Pancreas (tissue), 10 donors: ENCODE measurements around the gene RHAG. TPM values are rescaled to one million over a fixed set of nuclear protein-coding genes. Genes with fewer than 3 reads are reported as not detected.

Experiments
- ATAC-seq, 4 donors: fragments of 200-7000 bp; cut with Tn5 transposase; one replicate each; pipeline versions ENCODE4 v1.8.0 to v1.9.1; 2020; ENCODE audit warnings: mild to moderate bottlenecking in 4 of 4, moderate library complexity in 4 of 4
- DNase-seq, 6 donors: peaks; one replicate each; pipeline ENCODE4 v3.0.0-alpha.2; 2020
- FAIRE-seq: peaks from 2 replicates; lab custom pipeline; 2012; peaks lifted over from hg19 to GRCh38; lab: Jason Lieb, UNC
- H3K27ac ChIP-seq, 4 donors: fragments of 200-600 bp; sonication (generic); 1 replicate in 3 of 4; 2 replicates in 1 of 4; pipeline versions ENCODE4 v1.5.0 to v1.8.0; 2020
- H3K27me3 ChIP-seq, 4 donors: fragments of 200-600 bp; one replicate each; pipeline ENCODE4 v1.8.0; 2021
- H3K36me3 ChIP-seq, 3 donors: fragments of 200-600 bp; sonication (generic) in 1 of 3; one replicate each; pipeline versions ENCODE4 v1.5.0 to v1.8.0; 2020 to 2021
- H3K4me1 ChIP-seq, 3 donors: fragments of 200-600 bp; one replicate each; pipeline ENCODE4 v1.8.0; 2021
- H3K4me3 ChIP-seq, 4 donors: fragments of 200-600 bp; sonication (generic) in 2 of 4; one replicate each; pipeline versions ENCODE4 v1.5.0 to v1.8.0; 2020 to 2021
- H3K9me3 ChIP-seq, 4 donors: fragments of 200-600 bp; one replicate each; pipeline ENCODE4 v1.8.0; 2021
- CTCF ChIP-seq, 4 donors: fragments of 200-600 bp; sonication (generic) in 3 of 4; IDR thresholded peaks; one replicate each; pipeline versions ENCODE4 v1.5.0 to v1.8.0; 2021; ENCODE audit warnings: antibody characterized with exemption in 4 of 4
- WGBS, 2 donors: extraction: QIAGEN DNeasy Blood & Tissue Kit; methylation state at CpG; one replicate each; pipeline ENCODE4 v1.1.7; 2013; 5-methylcytosine and 5-hydroxymethylcytosine counted together
- intact Hi-C, 3 donors: fragments of 100-400 bp; cut with DNase I; formaldehyde crosslinking; loops; one replicate each; pipeline versions ENCODE4 v1.11.1 to v1.14.2; 2022
- polyA plus RNA-seq, 2 donors: library from polyadenylated mRNA; stranded (reverse); fragments of 200-250 nt; gene quantifications; one replicate each; pipeline ENCODE4 v1.2.3, GENCODE V29; 2013
- total RNA-seq, 6 donors: library from RNA; stranded (reverse); fragmentation: NEBNext Ultra II Directional in 4 of 6; extraction: Animal tissue kit (Norgen Biotek cat#: 25700) in 4 of 6; gene quantifications; one replicate each; pipeline versions ENCODE4 v1.2.1 to v1.2.4, GENCODE V29; 2021 to 2023
- donor health status: healthy with polysubstance abuse.
- donor health status: DM: no; HTN: no; CAD: no; lungs with moderate emphysema.
- donor health status: DM: no; HTN: no; CAD: no.
- donor health status: control.
- donor health status: control.
- donor health status: Bipolar disorder and iron deficiency.
- donor health status: DM: yes; HTN: yes; CAD: no.
- donor health status: DM: no; HTN: no; CAD: no.
- donor health status: DM: no; HTN: no; CAD: no.
- donor health status: DM: yes; HTN: yes; CAD: no.

The RHAG gene
- total RNA-seq (under 1 TPM in 1 of 6 donors, not detected in 5; 0.28 TPM), polyA plus RNA-seq (not detected)

DNA sequence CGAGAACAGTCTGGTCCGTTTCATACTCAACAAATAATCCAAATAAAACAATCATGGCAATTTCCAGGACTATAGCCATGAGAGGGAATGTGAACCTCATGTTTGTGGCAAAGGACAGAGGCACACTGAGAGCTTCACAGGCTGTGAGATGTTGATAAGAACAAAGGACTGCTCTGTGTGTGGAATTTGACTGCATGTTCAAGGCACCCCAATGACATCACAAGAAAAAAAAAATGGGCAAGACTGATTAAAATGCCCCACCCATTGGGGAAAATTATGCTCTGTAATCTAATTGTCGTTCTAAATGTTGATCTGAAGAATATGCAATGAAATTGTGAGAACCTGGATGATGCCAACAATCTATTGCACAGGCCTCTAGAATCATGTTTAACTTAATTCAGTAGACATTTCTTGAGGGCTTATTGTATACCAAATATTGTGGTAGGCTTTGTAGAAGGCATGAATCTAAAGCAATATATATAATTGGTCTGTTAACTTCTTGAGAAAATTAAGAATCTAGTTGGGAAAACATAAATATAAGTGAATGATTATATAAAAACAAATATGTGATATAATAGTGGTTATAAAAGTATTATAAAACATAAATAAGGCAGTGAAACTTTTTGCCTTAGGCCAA lies at the start of gene RHAG:
Gene RHAG, minus strand, starts transcription at position 127 of the 637 bp plus-strand sequence. Its CDS starts 27 bp downstream, at position 100.
- no peak within 1 kb of the TSS for H3K4me3 ChIP-seq
- no peak within 1 kb of the TSS for H3K27ac ChIP-seq
- DNase-seq (no peak), FAIRE-seq (no peak), ATAC-seq (no peak)
- intact Hi-C loops: no loop called here
- 56 to 63% methylated on average over 3 of the region's 3 CpGs for WGBS, 2 donors
- no peaks in the 10 kb centered on the region for H3K4me1 ChIP-seq
- TF ChIP-seq CTCF (IDR thresholded peaks at IDR 0.05): no peak
- H3K27me3 ChIP-seq: no peaks in the 10 kb centered on the region
- H3K36me3 ChIP-seq: no peaks in the 10 kb centered on the region
- H3K9me3 ChIP-seq: no peaks in the 10 kb centered on the region

GRCh38 chr6:49676671-49677281 lies 40.1 kb upstream of the RHAG start:
- no peaks in the 10 kb centered on the region for H3K4me1 ChIP-seq
- ATAC-seq: peak in 3 of 4 donors; percentile 44 to 59 (median 45)
- FAIRE-seq: no peak
- H3K27ac ChIP-seq: peak overlapping the region in 1 of 4 donors; percentile 37
- no peaks in the 10 kb centered on the region for H3K27me3 ChIP-seq
- no peak overlapping the region for H3K4me3 ChIP-seq
- 25 to 33% methylated on average over 4 of the region's 4 CpGs for WGBS, 2 donors
- no peak for TF ChIP-seq CTCF (IDR thresholded peaks at IDR 0.05)
- no peak for DNase-seq
- intact Hi-C loops: no loop called here
- no peaks in the 10 kb centered on the region for H3K36me3 ChIP-seq
- no peaks in the 10 kb centered on the region for H3K9me3 ChIP-seq

DNA sequence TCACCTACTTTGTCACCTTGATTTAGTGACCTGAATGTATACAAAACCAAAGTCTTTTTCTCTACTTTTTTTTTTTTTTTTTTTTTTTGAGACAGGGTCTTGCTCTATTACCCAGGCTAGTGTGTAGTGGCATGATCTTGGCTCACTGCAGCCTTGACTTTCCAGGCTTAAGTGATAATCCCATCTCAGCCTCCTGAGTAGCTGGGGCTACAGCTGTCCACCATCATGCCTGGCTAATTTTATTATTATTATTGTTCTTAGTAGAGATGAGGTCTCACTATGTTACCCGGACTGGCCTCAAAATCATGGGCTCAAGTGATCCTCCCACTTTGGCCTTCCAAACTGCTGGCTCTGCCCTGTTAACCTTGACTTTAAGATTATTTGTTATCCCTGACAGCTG lies 39.2 kb upstream of the RHAG start:
- Histone ChIP-seq H3K27me3 (no peaks in the 10 kb centered on the region), H3K4me1 (no peaks in the 10 kb centered on the region), H3K9me3 (no peaks in the 10 kb centered on the region), H3K27ac (no peak overlapping the region), H3K36me3 (no peaks in the 10 kb centered on the region), H3K4me3 (no peak overlapping the region)
- no peak for ATAC-seq
- no peak for TF ChIP-seq CTCF (IDR thresholded peaks at IDR 0.05)
- FAIRE-seq: no peak
- WGBS, 2 donors: 70 to 79% methylated on average over 1 of the region's 1 CpG
- intact Hi-C loops: no loop called here
- no peak for DNase-seq

GRCh38 chr6:49668083-49668511 lies 31.5 kb upstream of the RHAG start:
- H3K27ac ChIP-seq: peak overlapping the region in 2 of 4 donors; percentile 10 to 28
- ATAC-seq: peak in 3 of 4 donors; percentile 69 to 83 (median 71)
- FAIRE-seq: no peak
- DNase-seq: no peak
- TF ChIP-seq CTCF (IDR thresholded peaks at IDR 0.05): no peak
- no peaks in the 10 kb centered on the region for H3K9me3 ChIP-seq
- no peaks in the 10 kb centered on the region for H3K27me3 ChIP-seq
- H3K36me3 ChIP-seq: no peaks in the 10 kb centered on the region
- H3K4me1 ChIP-seq: no peaks in the 10 kb centered on the region
- no peak overlapping the region for H3K4me3 ChIP-seq
- intact Hi-C loops: no loop called here
